IMR-90 (cell line): Measurements from ENCODE around the gene FAM209B. TPM values are rescaled to one million over a fixed set of nuclear protein-coding genes. Genes with fewer than 3 reads are reported as not detected.

Experiments used
- ATAC-seq: fragments of 200-7000 bp; cut with Tn5 transposase; 2 replicates; pipeline ENCODE4 v1.9.1; 2020; ENCODE audit warnings: low read depth, mild to moderate bottlenecking, moderate library complexity
- BruUV-seq: library from RNA; stranded (reverse); fragments of 400-500 nt; replicated peaks from 2 replicates; lab custom pipeline; 2021; lab: Mats Ljungman, UMichigan
- CTCF ChIA-PET: fragments of 300-600 bp; formaldehyde crosslinking; extraction: SDS; loops from one replicate; lab custom pipeline; 2021; ENCODE audit warnings: antibody characterized with exemption; lab: Yijun Ruan, JAX
- POLR2A ChIA-PET: fragments of 300-600 bp; sonication (Branson Sonifier 250); formaldehyde crosslinking; loops from one replicate; lab custom pipeline; 2022; ENCODE audit warnings: antibody characterized with exemption; ENCODE audit not compliant: unreplicated experiment; lab: Charles Lee
- DNase-seq: peaks from one replicate; pipeline ENCODE4 v3.0.0; 2013
- H2AFZ ChIP-seq: replicated peaks from 2 replicates; pipeline ENCODE3; 2013; ENCODE audit warnings: low read length, mild to moderate bottlenecking; ENCODE audit not compliant: poor library complexity
- H2AK5ac ChIP-seq: 2 replicates; pipeline ENCODE4 v1.6.1; 2013; ENCODE audit warnings: low read depth, low read length, inconsistent platforms
- H2AK9ac ChIP-seq: replicated peaks from 2 replicates; pipeline ENCODE3; 2013; ENCODE audit warnings: mild to moderate bottlenecking, low read depth, low read length, moderate library complexity; ENCODE audit not compliant: poor library complexity
- H2BK120ac ChIP-seq: 2 replicates; pipeline ENCODE4 v1.6.1; 2013; ENCODE audit warnings: low read depth, low read length, inconsistent platforms
- H2BK15ac ChIP-seq: 3 replicates; pipeline ENCODE4 v1.6.1; 2013; ENCODE audit warnings: low read depth, low read length, inconsistent platforms
- H2BK20ac ChIP-seq: 2 replicates; pipeline ENCODE4 v1.6.1; 2013; ENCODE audit warnings: low read depth, mild to moderate bottlenecking, inconsistent platforms, low read length, moderate library complexity
- H2BK5ac ChIP-seq: 2 replicates; pipeline ENCODE4 v1.6.1; 2013; ENCODE audit warnings: mild to moderate bottlenecking, low read depth, low read length, inconsistent platforms; ENCODE audit not compliant: poor library complexity, severe bottlenecking
- H3K14ac ChIP-seq: replicated peaks from 2 replicates; pipeline ENCODE4 v1.6.1; 2013; ENCODE audit warnings: low read depth, low read length, inconsistent platforms
- H3K18ac ChIP-seq: 2 replicates; pipeline ENCODE4 v1.6.1; 2013; ENCODE audit warnings: low read depth, low read length, control low read depth
- H3K23ac ChIP-seq: 2 replicates; pipeline ENCODE4 v1.6.1; 2013; ENCODE audit warnings: low read depth, low read length, inconsistent platforms
- H3K27ac ChIP-seq: 2 replicates; pipeline ENCODE4 v1.5.1; 2013; ENCODE audit warnings: mild to moderate bottlenecking, control low read depth, low read length; ENCODE audit not compliant: insufficient read depth
- H3K27me3 ChIP-seq: 2 replicates; pipeline ENCODE4 v1.6.1; 2013; ENCODE audit warnings: low read length; ENCODE audit not compliant: control insufficient read depth, insufficient read depth
- H3K36me3 ChIP-seq: 2 replicates; pipeline ENCODE4 v1.6.1; 2013; ENCODE audit warnings: low read length, mixed read lengths; ENCODE audit not compliant: control insufficient read depth, insufficient read depth
- H3K4ac ChIP-seq: 2 replicates; pipeline ENCODE4 v1.6.1; 2013; ENCODE audit warnings: low read depth, low read length, inconsistent platforms
- H3K4me1 ChIP-seq: 2 replicates; pipeline ENCODE4 v1.6.1; 2013; ENCODE audit warnings: low read length, mixed read lengths; ENCODE audit not compliant: control insufficient read depth, insufficient read depth
- H3K4me2 ChIP-seq: 2 replicates; pipeline ENCODE4 v1.6.1; 2013; ENCODE audit warnings: low read depth, mild to moderate bottlenecking, control low read depth, low read length, moderate library complexity
- H3K4me3 ChIP-seq: 2 replicates; pipeline ENCODE4 v1.5.1; 2013; ENCODE audit warnings: low read depth, mild to moderate bottlenecking, control low read depth, low read length, moderate library complexity; ENCODE audit not compliant: insufficient read depth
- H3K56ac ChIP-seq: 2 replicates; pipeline ENCODE4 v1.6.1; 2013; ENCODE audit warnings: low read length, inconsistent platforms; ENCODE audit not compliant: insufficient read depth; ENCODE audit errors: extremely low read depth
- H3K79me1 ChIP-seq, 2 experiments: 2 replicates each; pipeline ENCODE4 v1.6.1; 2013; ENCODE audit warnings: low read length in 2 of 2, inconsistent platforms in 1 of 2, low read depth in 1 of 2
- H3K9ac ChIP-seq: 2 replicates; pipeline ENCODE4 v1.6.1; 2013; ENCODE audit warnings: low read depth, low read length, control low read depth
- H3K9me1 ChIP-seq: 2 replicates; pipeline ENCODE4 v1.6.1; 2013; ENCODE audit warnings: low read length, inconsistent platforms; ENCODE audit not compliant: insufficient read depth
- H3K9me3 ChIP-seq: 2 replicates; pipeline ENCODE4 v1.6.1; 2013; ENCODE audit warnings: low read length; ENCODE audit not compliant: control insufficient read depth, insufficient read depth
- H4K20me1 ChIP-seq: 2 replicates; pipeline ENCODE4 v1.6.1; 2013; ENCODE audit warnings: low read length, inconsistent platforms; ENCODE audit not compliant: insufficient read depth
- H4K5ac ChIP-seq: 2 replicates; pipeline ENCODE4 v1.6.1; 2013; ENCODE audit warnings: mild to moderate bottlenecking, low read depth, low read length, control low read depth
- H4K8ac ChIP-seq, 2 experiments: 2 replicates each; pipeline ENCODE4 v1.6.1; 2013; ENCODE audit warnings: low read depth in 2 of 2, low read length in 2 of 2, control low read depth in 1 of 2, inconsistent platforms in 1 of 2
- H4K91ac ChIP-seq: 2 replicates; pipeline ENCODE4 v1.6.1; 2013; ENCODE audit warnings: low read depth, low read length, inconsistent platforms; ENCODE audit not compliant: insufficient read depth
- BHLHE40 ChIP-seq: fragments of 150-350 bp; IDR thresholded peaks from 2 replicates; pipeline ENCODE4 v1.6.1; 2016; ENCODE audit warnings: mild to moderate bottlenecking, low read depth, low read length
- CEBPB ChIP-seq: IDR thresholded peaks from 2 replicates; pipeline ENCODE4 v1.6.1; 2012; ENCODE audit warnings: low read depth, low read length, improper control_type of control experiment
- CHD1 ChIP-seq: IDR thresholded peaks from 2 replicates; pipeline ENCODE4 v1.6.1; 2012; ENCODE audit warnings: low read depth, low read length, improper control_type of control experiment
- ELK1 ChIP-seq: fragments of 150-350 bp; IDR thresholded peaks from 2 replicates; pipeline ENCODE4 v1.6.1; 2016; ENCODE audit warnings: low read depth, mild to moderate bottlenecking, low read length, moderate library complexity, borderline replicate concordance
- FOS ChIP-seq: fragments of 150-350 bp; IDR thresholded peaks from 2 replicates; pipeline ENCODE4 v1.6.1; 2016; ENCODE audit warnings: low read depth, low read length
- MAFK ChIP-seq: IDR thresholded peaks from 2 replicates; pipeline ENCODE4 v1.6.1; 2012; ENCODE audit warnings: low read depth, low read length, improper control_type of control experiment
- MAZ ChIP-seq: IDR thresholded peaks from 2 replicates; pipeline ENCODE4 v1.6.1; 2012; ENCODE audit warnings: low read depth, mild to moderate bottlenecking, low read length, improper control_type of control experiment, moderate library complexity, borderline replicate concordance
- MXI1 ChIP-seq: IDR thresholded peaks from 2 replicates; pipeline ENCODE4 v1.6.1; 2012; ENCODE audit warnings: low read depth, mild to moderate bottlenecking, low read length, moderate library complexity, borderline replicate concordance
- NFE2L2 ChIP-seq: fragments of 150-350 bp; IDR thresholded peaks from 2 replicates; pipeline ENCODE4 v1.6.1; 2016; ENCODE audit warnings: low read depth, mild to moderate bottlenecking, low read length
- POLR2A ChIP-seq: IDR thresholded peaks from 2 replicates; pipeline ENCODE4 v1.6.1; 2012; ENCODE audit warnings: mild to moderate bottlenecking, low read depth, low read length
- RAD21 ChIP-seq: IDR thresholded peaks from 2 replicates; pipeline ENCODE4 v1.6.1; 2012; ENCODE audit warnings: low read length, improper control_type of control experiment
- RCOR1 ChIP-seq: IDR thresholded peaks from 2 replicates; pipeline ENCODE4 v1.6.1; 2012; ENCODE audit warnings: mild to moderate bottlenecking, low read length, improper control_type of control experiment; ENCODE audit not compliant: insufficient replicate concordance
- RFX5 ChIP-seq: IDR thresholded peaks from 2 replicates; pipeline ENCODE4 v1.8.0; 2012; ENCODE audit warnings: low read depth, mild to moderate bottlenecking, low read length, moderate library complexity
- SMC3 ChIP-seq: fragments of 150-350 bp; IDR thresholded peaks from 2 replicates; pipeline ENCODE4 v1.6.1; 2016; ENCODE audit warnings: low read depth, mild to moderate bottlenecking, antibody characterized with exemption, low read length, moderate library complexity
- WGBS, 2 experiments: methylation state at CpG; one replicate each; pipeline versions ENCODE4 v1.1.5 to v1.1.7; 2013; ENCODE audit warnings: missing lambda C conversion rate in 2 of 2; ENCODE audit not compliant: insufficient read length in 1 of 2; ENCODE audit errors: extremely low coverage in 2 of 2; 5-methylcytosine and 5-hydroxymethylcytosine counted together
- dilution Hi-C: fragments of 300-500 bp; cut with HindIII; formaldehyde crosslinking; loops from one replicate; pipeline ENCODE4 v1.14.3; 2018; ENCODE audit warnings: low sequenced_read_pairs; ENCODE audit not compliant: unreplicated experiment
- in situ Hi-C: fragments of 300-500 bp; cut with MboI; formaldehyde crosslinking; loops from 3 replicates; pipeline ENCODE4 v1.14.3; 2019; ENCODE audit warnings: low sequenced_read_pairs, inconsistent platforms, mixed read lengths
- intact Hi-C: fragments of 100-400 bp; cut with micrococcal nuclease; formaldehyde crosslinking; loops from 2 replicates; pipeline ENCODE4 v1.10.0; 2022
- polyA plus RNA-seq, 3 experiments: library from polyadenylated mRNA; depleted of rRNA; stranded (reverse); fragments of >200 nt; gene quantifications; 2 replicates each; pipeline ENCODE4 v1.2.3, GENCODE V29; 2012; ENCODE audit warnings: low replicate concordance in 1 of 3
- total RNA-seq: library from RNA; depleted of rRNA; stranded (reverse); fragments of >200 nt; gene quantifications from 2 replicates; pipeline ENCODE4 v1.2.3, GENCODE V29; 2012
- TF ChIP-seq, protein P1 (sequence below): conservative IDR thresholded peaks from 2 replicates; pipeline ENCODE4 v1.5.1; 2012; ENCODE audit warnings: mild to moderate bottlenecking, low read depth, low read length, improper control_type of control experiment
- TF ChIP-seq, protein P2 (sequence below): fragments of 150-350 bp; IDR thresholded peaks from 2 replicates; pipeline ENCODE4 v1.6.1; 2017; ENCODE audit warnings: mild to moderate bottlenecking, antibody characterized with exemption, low read length, low read depth

Gene FAM209B
- total and polyA plus RNA-seq, 2 of the 4 experiments (the other 2 are of a cell fraction) = 0.24 TPM; not detected in 1

DNA sequence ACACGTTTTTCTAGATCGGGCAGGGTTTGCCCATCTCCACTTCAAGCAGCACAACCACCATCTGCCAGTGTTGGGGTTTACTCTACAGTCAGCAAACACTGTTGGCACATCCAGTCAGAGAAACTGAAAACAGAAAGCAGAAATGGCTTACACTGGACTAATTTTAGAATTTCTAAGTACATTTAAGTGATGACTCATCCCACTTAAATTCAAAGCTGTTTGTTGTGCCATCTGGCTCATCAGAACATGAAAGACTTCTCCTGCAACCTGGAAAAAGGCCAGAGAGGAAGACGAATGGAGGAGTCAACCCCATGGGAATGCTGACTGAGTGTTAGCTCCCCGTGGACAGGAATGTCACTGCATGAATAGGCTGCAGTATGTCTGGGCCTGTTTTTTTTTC lies 21.8 kb downstream of the FAM209B start:
- peak overlapping the region; percentile 16; the same call in 1 of the 2 replicates for H3K4me2 ChIP-seq
- dilution Hi-C loops (no loop called here), intact Hi-C loops (no loop called here), in situ Hi-C loops (loop anchor here (5.0 kb wide), 2 partner anchors 422 to 792 kb away; no protein-coding TSS in a partner anchor)
- no peak overlapping the region for H3K23ac ChIP-seq
- no peak overlapping the region for H4K91ac ChIP-seq
- H3K4ac ChIP-seq = no peak overlapping the region
- no peak overlapping the region for H3K27ac ChIP-seq
- H3K14ac ChIP-seq = no peak overlapping the region
- no peak overlapping the region for H4K5ac ChIP-seq
- H2BK20ac ChIP-seq = peak overlapping the region; percentile 33; the same call in 1 of the 2 replicates
- H2BK15ac ChIP-seq = no peak overlapping the region
- no CpG with 5 or more reads among the region's 4 CpGs for WGBS, 2 experiments
- peaks cover 10% of the 10 kb centered on the region for H3K27me3 ChIP-seq
- H3K9me3 ChIP-seq = no peaks in the 10 kb centered on the region
- no TSS peak for BruUV-seq
- H4K8ac ChIP-seq = no peak overlapping the region
- H2AFZ ChIP-seq = peak overlapping the region; percentile 72
- no peaks in the 10 kb centered on the region for H3K4me1 ChIP-seq
- no peaks in the 10 kb centered on the region for H3K36me3 ChIP-seq
- no peaks in the 10 kb centered on the region for H3K9me1 ChIP-seq
- TF ChIP-seq, protein P1, sequence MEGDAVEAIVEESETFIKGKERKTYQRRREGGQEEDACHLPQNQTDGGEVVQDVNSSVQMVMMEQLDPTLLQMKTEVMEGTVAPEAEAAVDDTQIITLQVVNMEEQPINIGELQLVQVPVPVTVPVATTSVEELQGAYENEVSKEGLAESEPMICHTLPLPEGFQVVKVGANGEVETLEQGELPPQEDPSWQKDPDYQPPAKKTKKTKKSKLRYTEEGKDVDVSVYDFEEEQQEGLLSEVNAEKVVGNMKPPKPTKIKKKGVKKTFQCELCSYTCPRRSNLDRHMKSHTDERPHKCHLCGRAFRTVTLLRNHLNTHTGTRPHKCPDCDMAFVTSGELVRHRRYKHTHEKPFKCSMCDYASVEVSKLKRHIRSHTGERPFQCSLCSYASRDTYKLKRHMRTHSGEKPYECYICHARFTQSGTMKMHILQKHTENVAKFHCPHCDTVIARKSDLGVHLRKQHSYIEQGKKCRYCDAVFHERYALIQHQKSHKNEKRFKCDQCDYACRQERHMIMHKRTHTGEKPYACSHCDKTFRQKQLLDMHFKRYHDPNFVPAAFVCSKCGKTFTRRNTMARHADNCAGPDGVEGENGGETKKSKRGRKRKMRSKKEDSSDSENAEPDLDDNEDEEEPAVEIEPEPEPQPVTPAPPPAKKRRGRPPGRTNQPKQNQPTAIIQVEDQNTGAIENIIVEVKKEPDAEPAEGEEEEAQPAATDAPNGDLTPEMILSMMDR = no peak
- TF ChIP-seq SMC3 (no peak), ELK1 (no peak), POLR2A (no peak), RCOR1 (no peak), CHD1 (no peak), MAZ (no peak), RAD21 (no peak), MXI1 (no peak), NFE2L2 (no peak), RFX5 (no peak), MAFK (peak; percentile 26), FOS (peak; percentile 98), BHLHE40 (peak; percentile 66; the same call in 1 of the 2 replicates), CEBPB (no peak; the same call in 1 of the 2 replicates)
- TF ChIP-seq, protein P2, sequence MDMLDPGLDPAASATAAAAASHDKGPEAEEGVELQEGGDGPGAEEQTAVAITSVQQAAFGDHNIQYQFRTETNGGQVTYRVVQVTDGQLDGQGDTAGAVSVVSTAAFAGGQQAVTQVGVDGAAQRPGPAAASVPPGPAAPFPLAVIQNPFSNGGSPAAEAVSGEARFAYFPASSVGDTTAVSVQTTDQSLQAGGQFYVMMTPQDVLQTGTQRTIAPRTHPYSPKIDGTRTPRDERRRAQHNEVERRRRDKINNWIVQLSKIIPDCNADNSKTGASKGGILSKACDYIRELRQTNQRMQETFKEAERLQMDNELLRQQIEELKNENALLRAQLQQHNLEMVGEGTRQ = no peak
- no peak overlapping the region for H3K4me3 ChIP-seq
- ChIA-PET POLR2A (no interaction called here), CTCF (interaction anchor here (0.7 to 1.2 kb wide), 2 partner anchors 12 to 451 kb away, joined by 3 to 4 read pairs; no protein-coding TSS in a partner anchor)
- H3K9ac ChIP-seq = no peak overlapping the region
- no peak overlapping the region for H3K18ac ChIP-seq
- no peaks in the 10 kb centered on the region for H4K20me1 ChIP-seq
- H2BK5ac ChIP-seq = no peak overlapping the region
- H2AK5ac ChIP-seq = no peak overlapping the region; the same call in 1 of the 2 replicates
- peak; percentile 90 for DNase-seq
- peak; percentile 81 for ATAC-seq
- no peak overlapping the region for H2BK120ac ChIP-seq
- no peak overlapping the region for H2AK9ac ChIP-seq
- H3K56ac ChIP-seq = no peak overlapping the region
- no peaks in the 10 kb centered on the region for H3K79me1 ChIP-seq
